Brain microvascular endothelial cell (primary cell): ENCODE measurements around the gene UBE3B.

Experiments
- DNase-seq: peaks from one replicate; pipeline ENCODE4 v3.0.0-alpha.2; 2020
- H3K27ac ChIP-seq: fragments of 250-450 bp; sonication (Bioruptor Pico); 2 replicates; pipeline ENCODE4 v1.5.1; 2020; ENCODE audit warnings: mild to moderate bottlenecking, moderate library complexity
- H3K27me3 ChIP-seq: fragments of 250-450 bp; sonication (Bioruptor Pico); replicated peaks from 2 replicates; pipeline ENCODE4 v1.5.1; 2020; ENCODE audit warnings: mild to moderate bottlenecking
- H3K36me3 ChIP-seq: fragments of 250-450 bp; sonication (Bioruptor Pico); replicated peaks from 2 replicates; pipeline ENCODE4 v1.5.1; 2020; ENCODE audit warnings: mild to moderate bottlenecking
- H3K4me3 ChIP-seq: 2 replicates; pipeline ENCODE4 v1.5.1; 2011; ENCODE audit warnings: low read depth, mild to moderate bottlenecking, control low read depth, low read length, moderate library complexity
- in situ Hi-C: cut with HindIII; loops from 2 replicates; pipeline ENCODE4 v1.10.0; 2017; ENCODE audit warnings: low sequenced_read_pairs, low pct_ligation_motif_present
- TF ChIP-seq, protein P1 (sequence below): IDR thresholded peaks from 2 replicates; pipeline ENCODE4 v1.5.1; 2011; ENCODE audit warnings: low read depth, mild to moderate bottlenecking, moderate library complexity, low read length, control low read depth, inconsistent platforms; ENCODE audit errors: missing control alignments

The UBE3B gene

DNA sequence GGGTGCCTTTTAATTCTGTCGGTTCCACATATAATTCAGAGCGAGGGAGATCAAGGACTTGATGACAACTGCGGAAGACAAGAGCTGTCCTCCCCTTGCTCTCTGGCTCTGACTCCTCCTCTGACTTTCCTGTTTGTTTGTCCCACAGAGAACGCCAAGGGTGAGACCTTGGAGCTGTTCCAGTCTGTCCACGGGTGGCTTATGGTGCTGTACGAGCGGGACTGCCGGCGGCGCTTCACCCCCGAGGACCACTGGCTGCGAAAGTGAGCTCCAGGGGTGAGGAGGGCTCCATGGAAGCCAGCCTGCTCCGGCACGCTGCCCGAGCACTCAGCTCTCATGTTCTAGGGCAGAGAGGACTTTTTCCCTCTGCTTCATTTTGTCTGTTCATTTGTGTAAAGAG is 32.8 kb downstream of the UBE3B start:
- Histone ChIP-seq H3K4me3 (no peak overlapping the region), H3K27ac (no peak overlapping the region), H3K36me3 (peaks cover 49% of the 10 kb centered on the region), H3K27me3 (no peaks in the 10 kb centered on the region)
- in situ Hi-C loops = no loop called here
- TF ChIP-seq, protein P1, sequence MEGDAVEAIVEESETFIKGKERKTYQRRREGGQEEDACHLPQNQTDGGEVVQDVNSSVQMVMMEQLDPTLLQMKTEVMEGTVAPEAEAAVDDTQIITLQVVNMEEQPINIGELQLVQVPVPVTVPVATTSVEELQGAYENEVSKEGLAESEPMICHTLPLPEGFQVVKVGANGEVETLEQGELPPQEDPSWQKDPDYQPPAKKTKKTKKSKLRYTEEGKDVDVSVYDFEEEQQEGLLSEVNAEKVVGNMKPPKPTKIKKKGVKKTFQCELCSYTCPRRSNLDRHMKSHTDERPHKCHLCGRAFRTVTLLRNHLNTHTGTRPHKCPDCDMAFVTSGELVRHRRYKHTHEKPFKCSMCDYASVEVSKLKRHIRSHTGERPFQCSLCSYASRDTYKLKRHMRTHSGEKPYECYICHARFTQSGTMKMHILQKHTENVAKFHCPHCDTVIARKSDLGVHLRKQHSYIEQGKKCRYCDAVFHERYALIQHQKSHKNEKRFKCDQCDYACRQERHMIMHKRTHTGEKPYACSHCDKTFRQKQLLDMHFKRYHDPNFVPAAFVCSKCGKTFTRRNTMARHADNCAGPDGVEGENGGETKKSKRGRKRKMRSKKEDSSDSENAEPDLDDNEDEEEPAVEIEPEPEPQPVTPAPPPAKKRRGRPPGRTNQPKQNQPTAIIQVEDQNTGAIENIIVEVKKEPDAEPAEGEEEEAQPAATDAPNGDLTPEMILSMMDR = no peak
- DNase-seq = no peak

DNA sequence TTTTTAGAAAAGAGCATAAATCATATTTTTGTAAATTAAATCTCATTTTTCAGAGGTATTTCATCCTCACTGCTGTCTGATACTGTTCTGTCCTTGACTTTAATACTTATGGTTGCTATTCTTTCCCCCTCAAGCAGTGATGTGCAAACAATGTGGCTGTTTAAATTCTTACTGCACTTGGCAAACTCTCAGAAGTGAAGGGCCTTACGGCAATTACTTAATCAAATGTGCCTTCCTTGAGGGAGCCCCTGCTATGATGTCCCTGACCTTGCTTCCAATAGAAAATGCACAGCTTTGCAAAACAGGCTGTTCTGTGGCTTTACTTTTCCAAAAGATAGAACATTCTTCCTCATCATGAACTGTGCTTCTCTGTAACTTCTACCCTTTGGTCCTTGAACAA is 35.2 kb downstream of the UBE3B start:
- Histone ChIP-seq H3K36me3 (peaks cover 48% of the 10 kb centered on the region), H3K27ac (no peak overlapping the region), H3K27me3 (no peaks in the 10 kb centered on the region), H3K4me3 (no peak overlapping the region)
- DNase-seq = no peak
- TF ChIP-seq, protein P1 = no peak
- in situ Hi-C loops = no loop called here

DNA sequence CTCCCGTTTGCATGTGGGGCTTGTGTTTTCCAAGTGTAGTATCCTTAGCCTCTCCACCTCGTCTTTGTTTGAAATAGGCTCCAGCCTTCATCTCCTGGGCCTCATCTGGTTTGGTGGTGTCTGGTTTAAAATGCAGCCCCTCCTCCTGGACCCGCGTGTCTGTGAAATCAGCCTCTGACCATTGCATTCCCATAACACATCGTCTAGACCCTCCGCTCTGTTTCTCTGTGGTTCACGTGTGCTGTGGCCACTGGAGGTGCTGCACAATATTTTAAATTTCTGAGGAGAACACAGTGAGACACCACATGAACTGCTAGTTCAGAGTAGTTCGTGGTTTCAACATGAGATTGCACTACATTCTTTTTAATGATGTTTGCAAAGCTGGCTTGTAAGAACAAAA is 35.6 kb downstream of the UBE3B start:
- Histone ChIP-seq H3K4me3 (no peak overlapping the region), H3K36me3 (peaks cover 44% of the 10 kb centered on the region), H3K27ac (no peak overlapping the region), H3K27me3 (no peaks in the 10 kb centered on the region)
- in situ Hi-C loops = no loop called here
- DNase-seq = no peak
- TF ChIP-seq, protein P1 = no peak

DNA sequence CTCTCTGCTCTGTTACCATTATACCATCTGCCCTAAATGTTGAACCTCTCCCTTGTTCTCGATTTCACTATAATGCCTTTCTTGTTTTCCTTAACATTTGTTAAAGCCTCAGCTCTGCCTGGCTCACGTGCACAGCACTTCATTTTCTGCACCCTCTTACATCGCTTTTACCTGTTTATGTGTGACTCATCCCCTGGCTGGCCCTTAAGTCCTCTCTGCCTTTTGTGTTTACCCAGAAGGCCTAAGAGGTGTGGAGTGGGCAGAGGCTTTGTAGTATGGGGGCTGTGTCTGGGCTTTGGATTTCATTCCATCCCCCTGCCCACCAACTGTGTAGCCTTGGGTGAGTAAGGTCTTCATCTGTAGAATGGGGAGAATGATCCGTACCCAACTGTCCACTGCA is 36.5 kb downstream of the UBE3B start:
- DNase-seq = no peak
- TF ChIP-seq, protein P1 = no peak
- H3K36me3 ChIP-seq = peaks cover 42% of the 10 kb centered on the region
- no peak overlapping the region for H3K27ac ChIP-seq
- H3K27me3 ChIP-seq = no peaks in the 10 kb centered on the region
- H3K4me3 ChIP-seq = no peak overlapping the region
- in situ Hi-C loops = no loop called here

DNA sequence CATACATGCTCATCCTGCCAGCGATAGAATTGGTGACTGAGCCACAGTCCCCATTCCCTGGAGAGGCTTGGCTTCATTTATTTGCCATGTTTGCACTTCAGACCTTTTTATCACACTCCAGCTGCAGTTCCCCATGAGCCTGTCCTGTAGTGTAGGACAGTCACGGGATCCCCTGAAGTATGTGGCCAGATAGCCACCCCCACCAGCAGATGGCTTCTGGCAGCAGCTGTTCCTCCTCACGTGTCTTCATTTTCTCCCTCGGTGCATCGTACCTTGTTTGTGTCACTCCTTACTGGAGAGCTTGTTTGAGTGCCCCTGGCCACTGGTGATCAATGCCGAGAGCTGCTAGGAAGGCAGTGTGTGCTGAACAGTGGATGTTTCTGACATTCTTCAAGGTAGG is 40.2 kb downstream of the UBE3B start:
- Histone ChIP-seq H3K27ac (no peak overlapping the region), H3K36me3 (peaks cover 32% of the 10 kb centered on the region), H3K27me3 (no peaks in the 10 kb centered on the region), H3K4me3 (no peak overlapping the region)
- in situ Hi-C loops = no loop called here
- TF ChIP-seq, protein P1 = no peak
- no peak for DNase-seq
